Activated naive CD4-positive, alpha-beta T cell treated with anti-CD3 and anti-CD28 coated beads, Interleukin-2, amount 10 ng/mL, durations not matched to agents 7 days and 5 days (primary cell): Measurements from ENCODE around the gene MAD2L2.

Experiments
- CTCF ChIA-PET: fragments of 350-600 bp; sonication (Branson Sonifier 250); formaldehyde crosslinking; loops from one replicate; lab custom pipeline; 2021; ENCODE audit warnings: antibody characterized with exemption; lab: Charles Lee
- DNase-seq: peaks from one replicate; pipeline ENCODE4 v3.0.0-alpha.2; 2020
- H3K27ac Mint-ChIP-seq: one replicate; pipeline ENCODE4 v1.8.0; 2021; ENCODE audit warnings: mild to moderate bottlenecking, moderate library complexity, mixed read lengths
- H3K27me3 Mint-ChIP-seq: one replicate; pipeline ENCODE4 v1.8.0; 2021; ENCODE audit warnings: mild to moderate bottlenecking, mixed read lengths
- H3K36me3 Mint-ChIP-seq: one replicate; pipeline ENCODE4 v1.8.0; 2021; ENCODE audit warnings: mixed read lengths
- H3K4me1 Mint-ChIP-seq: one replicate; pipeline ENCODE4 v1.8.0; 2021; ENCODE audit warnings: mixed read lengths
- H3K4me3 Mint-ChIP-seq: one replicate; pipeline ENCODE4 v1.8.0; 2021; ENCODE audit warnings: mild to moderate bottlenecking, moderate library complexity, mixed read lengths
- H3K9me3 Mint-ChIP-seq: one replicate; pipeline ENCODE4 v1.8.0; 2021; ENCODE audit warnings: mixed read lengths

MAD2L2 gene

GRCh38 chr1:11664336-11665065 lies 16.4 kb downstream of the MAD2L2 start:
- CTCF ChIA-PET, result interaction anchor here (0.7 to 3.3 kb wide), 22 partner anchors 8 to 142 kb away, joined by 3 to 36 read pairs (median 4); partner anchors contain the start of genes AGTRAP, CLCN6, FBXO2 and FBXO44
- no peaks in the 10 kb centered on the region for H3K9me3 Mint-ChIP-seq
- peak overlapping the region; percentile 91 for H3K27ac Mint-ChIP-seq
- H3K4me1 Mint-ChIP-seq, result peaks cover 22% of the 10 kb centered on the region
- peak; percentile 81 for DNase-seq
- H3K4me3 Mint-ChIP-seq, result peak overlapping the region; percentile 81
- H3K27me3 Mint-ChIP-seq, result no peaks in the 10 kb centered on the region
- H3K36me3 Mint-ChIP-seq, result peaks cover 20% of the 10 kb centered on the region

- H3K36me3 Mint-ChIP-seq, result peaks cover 21% of the 10 kb centered on the region
- no peaks in the 10 kb centered on the region for H3K27me3 Mint-ChIP-seq
- H3K4me3 Mint-ChIP-seq, result no peak overlapping the region
- H3K27ac Mint-ChIP-seq, result no peak overlapping the region
- H3K4me1 Mint-ChIP-seq, result peaks cover 17% of the 10 kb centered on the region
- CTCF ChIA-PET, result no interaction called here
- H3K9me3 Mint-ChIP-seq, result no peaks in the 10 kb centered on the region
- DNase-seq, result no peak
These were observed 19.8 kb downstream of the MAD2L2 start for GRCh38 chr1:11661103-11661502.

GRCh38 chr1:11659748-11660147 lies 21.2 kb downstream of the MAD2L2 start:
- no peak for DNase-seq
- Mint-ChIP-seq H3K27ac (no peak overlapping the region), H3K27me3 (no peaks in the 10 kb centered on the region), H3K36me3 (peaks cover 25% of the 10 kb centered on the region), H3K9me3 (no peaks in the 10 kb centered on the region), H3K4me3 (no peak overlapping the region), H3K4me1 (peaks cover 19% of the 10 kb centered on the region)
- CTCF ChIA-PET, result interaction anchor here (1.6 kb wide), 1 partner anchor 48 kb away, joined by 3 read pairs; no protein-coding TSS in a partner anchor

- no peak for DNase-seq
- Mint-ChIP-seq H3K4me3 (no peak overlapping the region), H3K9me3 (no peaks in the 10 kb centered on the region), H3K27ac (no peak overlapping the region), H3K36me3 (peaks cover 25% of the 10 kb centered on the region), H3K4me1 (peaks cover 13% of the 10 kb centered on the region), H3K27me3 (peaks cover 5% of the 10 kb centered on the region)
- CTCF ChIA-PET, result interaction anchor here (1.1 kb wide), 1 partner anchor 61 kb away, joined by 7 read pairs; no protein-coding TSS in a partner anchor
These were observed 22.4 kb downstream of the MAD2L2 start for GRCh38 chr1:11658542-11658941.

GRCh38 chr1:11657654-11658053 lies 23.3 kb downstream of the MAD2L2 start:
- Mint-ChIP-seq H3K36me3 (peaks cover 24% of the 10 kb centered on the region), H3K4me3 (no peak overlapping the region), H3K27me3 (peaks cover 14% of the 10 kb centered on the region), H3K9me3 (no peaks in the 10 kb centered on the region), H3K27ac (no peak overlapping the region), H3K4me1 (peaks cover 8% of the 10 kb centered on the region)
- CTCF ChIA-PET, result no interaction called here
- DNase-seq, result no peak

GRCh38 chr1:11654939-11655808 lies 25.8 kb downstream of the MAD2L2 start:
- H3K4me3 Mint-ChIP-seq, result peak overlapping the region; percentile 74
- CTCF ChIA-PET, result interaction anchor here (1.1 to 1.9 kb wide), 3 partner anchors 9 to 56 kb away, joined by 3 to 6 read pairs (median 4); partner anchors contain the start of gene FBXO6
- peaks cover 16% of the 10 kb centered on the region for H3K36me3 Mint-ChIP-seq
- H3K4me1 Mint-ChIP-seq, result peaks cover 20% of the 10 kb centered on the region
- H3K27me3 Mint-ChIP-seq, result peaks cover 30% of the 10 kb centered on the region
- no peak overlapping the region for H3K27ac Mint-ChIP-seq
- H3K9me3 Mint-ChIP-seq, result no peaks in the 10 kb centered on the region
- DNase-seq, result no peak

GRCh38 chr1:11654137-11654938 lies 26.6 kb downstream of the MAD2L2 start, which contains the start of the genes FBXO2 and FBXO44:
FBXO2 (minus strand) TSS chr1:11654429; CDS start chr1:11654340, 89 bp downstream.
FBXO44 (plus strand) TSS chr1:11654877; CDS start chr1:11655836, 959 bp downstream.
- CTCF ChIA-PET, result interaction anchor here (1.7 kb wide), 1 partner anchor 10 kb away, joined by 6 read pairs; the partner anchor contains the start of gene FBXO6
- Mint-ChIP-seq H3K27me3 (peaks cover 39% of the 10 kb centered on the region), H3K36me3 (peaks cover 13% of the 10 kb centered on the region), H3K9me3 (no peaks in the 10 kb centered on the region), H3K27ac (no peak within 1 kb of the TSS), H3K4me1 (peaks cover 29% of the 10 kb centered on the region), H3K4me3 (peak within 1 kb of the TSS; percentile 74)
- DNase-seq, result peak; percentile 79

GRCh38 chr1:11653861-11654136 lies 27.1 kb downstream of the MAD2L2 start:
- no peak for DNase-seq
- CTCF ChIA-PET, result interaction anchor here (0.6 to 7.1 kb wide), 3 partner anchors 11 to 132 kb away, joined by 3 to 79 read pairs (median 8); partner anchors contain the start of gene FBXO6
- H3K4me3 Mint-ChIP-seq, result peak overlapping the region; percentile 53
- peaks cover 44% of the 10 kb centered on the region for H3K27me3 Mint-ChIP-seq
- H3K4me1 Mint-ChIP-seq, result peaks cover 31% of the 10 kb centered on the region
- no peaks in the 10 kb centered on the region for H3K9me3 Mint-ChIP-seq
- no peak overlapping the region for H3K27ac Mint-ChIP-seq
- peaks cover 13% of the 10 kb centered on the region for H3K36me3 Mint-ChIP-seq

- H3K36me3 Mint-ChIP-seq, result peaks cover 13% of the 10 kb centered on the region
- H3K4me1 Mint-ChIP-seq, result peaks cover 34% of the 10 kb centered on the region
- no peaks in the 10 kb centered on the region for H3K9me3 Mint-ChIP-seq
- peak overlapping the region; percentile 53 for H3K4me3 Mint-ChIP-seq
- peaks cover 48% of the 10 kb centered on the region for H3K27me3 Mint-ChIP-seq
- no peak overlapping the region for H3K27ac Mint-ChIP-seq
- DNase-seq, result no peak
- CTCF ChIA-PET, result interaction anchor here (0.6 to 7.1 kb wide), 4 partner anchors 11 to 132 kb away, joined by 3 to 79 read pairs (median 6); partner anchors contain the start of gene FBXO6
These were observed 27.7 kb downstream of the MAD2L2 start for GRCh38 chr1:11653101-11653860.

- CTCF ChIA-PET, result interaction anchor here (0.8 to 7.1 kb wide), 3 partner anchors 12 to 68 kb away, joined by 5 to 79 read pairs (median 8); partner anchors contain the start of gene FBXO6
- H3K9me3 Mint-ChIP-seq, result no peaks in the 10 kb centered on the region
- H3K27me3 Mint-ChIP-seq, result peaks cover 48% of the 10 kb centered on the region
- H3K4me3 Mint-ChIP-seq, result peak overlapping the region; percentile 27
- H3K4me1 Mint-ChIP-seq, result peaks cover 34% of the 10 kb centered on the region
- DNase-seq, result no peak
- peaks cover 6% of the 10 kb centered on the region for H3K36me3 Mint-ChIP-seq
- peak overlapping the region; percentile 35 for H3K27ac Mint-ChIP-seq
These were observed 28.7 kb downstream of the MAD2L2 start for GRCh38 chr1:11652203-11652780.

GRCh38 chr1:11651017-11651416 lies 29.9 kb downstream of the MAD2L2 start:
- peaks cover 57% of the 10 kb centered on the region for H3K27me3 Mint-ChIP-seq
- peaks cover 3% of the 10 kb centered on the region for H3K36me3 Mint-ChIP-seq
- peaks cover 33% of the 10 kb centered on the region for H3K4me1 Mint-ChIP-seq
- no peak for DNase-seq
- H3K9me3 Mint-ChIP-seq, result no peaks in the 10 kb centered on the region
- H3K4me3 Mint-ChIP-seq, result peak overlapping the region; percentile 63
- peak overlapping the region; percentile 67 for H3K27ac Mint-ChIP-seq
- CTCF ChIA-PET, result interaction anchor here (0.8 to 10.7 kb wide), 12 partner anchors 12 to 613 kb away, joined by 3 to 101 read pairs (median 6); partner anchors contain the start of genes AGTRAP and FBXO6

- DNase-seq, result peak; percentile 90
- Mint-ChIP-seq H3K27ac (peak overlapping the region; percentile 37), H3K9me3 (no peaks in the 10 kb centered on the region), H3K4me1 (peaks cover 29% of the 10 kb centered on the region), H3K4me3 (peak overlapping the region; percentile 63), H3K36me3 (no peaks in the 10 kb centered on the region), H3K27me3 (peaks cover 57% of the 10 kb centered on the region)
- CTCF ChIA-PET, result interaction anchor here (0.7 to 10.7 kb wide), 17 partner anchors 13 to 613 kb away, joined by 3 to 101 read pairs (median 4); partner anchors contain the start of genes AGTRAP and FBXO6
These were observed 30.5 kb downstream of the MAD2L2 start for GRCh38 chr1:11650331-11650991.
